ENCODE data around the gene LGI1.

The LGI1 gene

DNA sequence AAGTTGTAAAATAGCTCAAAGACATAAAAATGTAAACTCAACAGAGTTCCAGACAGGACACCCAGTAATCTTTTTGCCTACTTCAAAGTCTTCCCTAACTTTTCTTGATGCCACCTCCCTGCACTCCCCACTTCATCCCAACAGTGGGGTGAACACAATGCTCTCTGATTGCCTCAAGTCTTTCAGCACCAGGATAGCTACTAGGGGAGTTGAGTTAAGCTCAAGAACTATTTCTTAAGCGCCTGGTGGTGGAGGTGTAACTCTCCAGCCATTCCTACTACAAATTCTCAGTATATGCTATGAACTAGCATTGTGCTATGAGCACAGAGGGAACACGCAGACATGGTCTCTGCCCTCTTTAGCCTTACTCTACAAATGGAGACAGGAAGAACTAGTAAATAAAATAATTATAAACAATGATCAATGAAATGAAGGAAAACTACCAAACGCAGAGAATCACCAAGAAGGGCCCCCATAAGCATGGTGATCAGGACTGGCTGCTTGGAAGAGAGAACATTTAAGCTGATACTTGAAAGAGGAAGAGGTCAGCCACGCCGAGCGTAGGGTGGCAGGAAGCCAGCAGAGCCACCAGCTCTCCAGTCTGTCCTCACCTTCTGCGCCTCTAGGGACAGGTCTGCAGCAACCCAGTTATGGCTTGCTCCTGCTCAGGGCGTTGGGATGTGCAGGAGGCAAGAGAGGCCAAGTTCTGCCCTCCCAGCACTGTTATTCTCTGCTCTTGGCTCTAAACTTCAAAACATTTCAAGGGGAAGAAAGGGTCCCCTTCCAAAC is 38.6 kb upstream of the LGI1 start:
- Histone ChIP-seq H4K20me1 (ENCODE audit: control insufficient read depth, insufficient read depth, low read depth, low read length) (no peaks in the 10 kb centered on the region), H3K79me2 (ENCODE audit: control insufficient read depth, low read length) (no peaks in the 10 kb centered on the region), H3K4me3 (ENCODE audit: low read length) (no peak overlapping the region), H3K36me3 (ENCODE audit: control insufficient read depth, low read length) (no peaks in the 10 kb centered on the region), H3K9me3 (ENCODE audit: control insufficient read depth, insufficient read depth, low read length) (no peaks in the 10 kb centered on the region), H3K4me1 (ENCODE audit: control insufficient read depth, low read length) (no peaks in the 10 kb centered on the region), H3K4me2 (ENCODE audit: low read length) (no peak overlapping the region), H3K27me3 (ENCODE audit: control insufficient read depth, low read length) (no peaks in the 10 kb centered on the region; the same call in 1 of the 2 replicates), H3F3A (ENCODE audit: control insufficient read depth, insufficient read depth) (no peaks in the 10 kb centered on the region), H3K9me2 (replicated peaks; ENCODE audit: control insufficient read depth, low read length) (no peaks in the 10 kb centered on the region), H3K27ac (ENCODE audit: low read depth, low read length) (no peak overlapping the region)
- TF ChIP-seq, protein P1, sequence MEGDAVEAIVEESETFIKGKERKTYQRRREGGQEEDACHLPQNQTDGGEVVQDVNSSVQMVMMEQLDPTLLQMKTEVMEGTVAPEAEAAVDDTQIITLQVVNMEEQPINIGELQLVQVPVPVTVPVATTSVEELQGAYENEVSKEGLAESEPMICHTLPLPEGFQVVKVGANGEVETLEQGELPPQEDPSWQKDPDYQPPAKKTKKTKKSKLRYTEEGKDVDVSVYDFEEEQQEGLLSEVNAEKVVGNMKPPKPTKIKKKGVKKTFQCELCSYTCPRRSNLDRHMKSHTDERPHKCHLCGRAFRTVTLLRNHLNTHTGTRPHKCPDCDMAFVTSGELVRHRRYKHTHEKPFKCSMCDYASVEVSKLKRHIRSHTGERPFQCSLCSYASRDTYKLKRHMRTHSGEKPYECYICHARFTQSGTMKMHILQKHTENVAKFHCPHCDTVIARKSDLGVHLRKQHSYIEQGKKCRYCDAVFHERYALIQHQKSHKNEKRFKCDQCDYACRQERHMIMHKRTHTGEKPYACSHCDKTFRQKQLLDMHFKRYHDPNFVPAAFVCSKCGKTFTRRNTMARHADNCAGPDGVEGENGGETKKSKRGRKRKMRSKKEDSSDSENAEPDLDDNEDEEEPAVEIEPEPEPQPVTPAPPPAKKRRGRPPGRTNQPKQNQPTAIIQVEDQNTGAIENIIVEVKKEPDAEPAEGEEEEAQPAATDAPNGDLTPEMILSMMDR (IDR thresholded peaks at IDR 0.05; ENCODE audit: low read depth, low read length, poor library complexity, severe bottlenecking): no peak

DNA sequence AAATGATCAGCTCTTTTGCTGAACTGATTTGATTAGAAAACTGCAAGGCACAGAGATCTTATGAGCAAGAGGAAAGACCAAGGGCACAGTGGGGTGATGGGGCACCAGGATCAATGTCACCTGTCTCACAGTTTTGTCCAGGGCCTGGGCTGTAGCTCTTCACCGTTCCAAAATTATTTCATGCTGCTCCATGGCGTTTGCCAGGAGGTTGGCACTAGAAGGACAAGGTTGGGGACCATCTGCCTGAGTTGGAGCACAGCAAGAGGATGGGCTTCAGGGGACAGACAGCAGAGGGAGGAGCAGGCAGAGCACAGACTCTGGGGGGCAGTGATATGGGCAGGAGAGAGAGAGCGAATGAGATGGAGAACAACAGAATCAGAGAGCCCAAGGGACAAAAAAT is 37.8 kb upstream of the LGI1 start:
- Histone ChIP-seq H3K36me3 (ENCODE audit: control insufficient read depth, low read length) (no peaks in the 10 kb centered on the region), H3K9me2 (replicated peaks; ENCODE audit: control insufficient read depth, low read length) (no peaks in the 10 kb centered on the region)
- no peak for TF ChIP-seq EZH2phosphoT487 (IDR thresholded peaks at IDR 0.05; ENCODE audit: borderline replicate concordance, low read length)
- TF ChIP-seq, protein P1 (IDR thresholded peaks at IDR 0.05; ENCODE audit: low read depth, low read length, poor library complexity, severe bottlenecking): no peak

DNA sequence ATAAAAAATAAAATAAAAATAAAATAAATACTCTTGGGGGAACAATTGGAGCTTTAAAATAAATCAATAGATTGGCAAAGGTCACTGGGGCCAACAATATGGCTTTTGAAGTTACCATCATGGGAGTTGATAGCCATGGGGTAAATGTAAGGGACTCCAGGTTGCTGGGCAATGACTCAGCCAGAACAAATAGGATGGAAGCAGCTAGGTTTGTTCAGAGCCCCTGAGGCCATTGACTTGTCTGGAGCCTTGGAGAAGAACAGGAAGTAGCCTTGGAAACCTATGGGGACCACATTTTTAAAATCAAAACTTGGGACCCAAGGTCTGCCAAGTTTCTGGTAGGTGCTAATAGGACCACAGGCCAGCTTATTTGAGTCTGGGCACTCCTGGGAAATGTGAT is 35.2 kb upstream of the LGI1 start:
- Histone ChIP-seq H3K9me2 (replicated peaks; ENCODE audit: control insufficient read depth, low read length) (no peaks in the 10 kb centered on the region), H3K27ac (ENCODE audit: low read depth, low read length) (no peak overlapping the region), H3K36me3 (ENCODE audit: control insufficient read depth, low read length) (no peaks in the 10 kb centered on the region), H3K79me2 (ENCODE audit: control insufficient read depth, low read length) (no peaks in the 10 kb centered on the region), H4K20me1 (ENCODE audit: control insufficient read depth, insufficient read depth, low read depth, low read length) (no peaks in the 10 kb centered on the region), H3K4me2 (ENCODE audit: low read length) (no peak overlapping the region), H3K4me3 (ENCODE audit: low read length) (no peak overlapping the region), H3F3A (ENCODE audit: control insufficient read depth, insufficient read depth) (no peaks in the 10 kb centered on the region), H3K27me3 (ENCODE audit: control insufficient read depth, low read length) (peaks cover 18% of the 10 kb centered on the region), H3K9me3 (ENCODE audit: control insufficient read depth, insufficient read depth, low read length) (no peaks in the 10 kb centered on the region; the same call in 1 of the 2 replicates), H3K4me1 (ENCODE audit: control insufficient read depth, low read length) (no peaks in the 10 kb centered on the region)
- TF ChIP-seq, protein P1 (IDR thresholded peaks at IDR 0.05; ENCODE audit: low read depth, low read length, poor library complexity, severe bottlenecking): no peak
- TF ChIP-seq EZH2phosphoT487 (IDR thresholded peaks at IDR 0.05; ENCODE audit: borderline replicate concordance, low read length): no peak

More for the DNA sequence above, 37.8 kb upstream of the LGI1 start:
- Histone ChIP-seq H3K27me3 (ENCODE audit: control insufficient read depth, low read length) (no peaks in the 10 kb centered on the region; the same call in 1 of the 2 replicates), H3F3A (ENCODE audit: control insufficient read depth, insufficient read depth) (no peaks in the 10 kb centered on the region), H4K20me1 (ENCODE audit: control insufficient read depth, insufficient read depth, low read depth, low read length) (no peaks in the 10 kb centered on the region), H3K4me2 (ENCODE audit: low read length) (no peak overlapping the region), H3K4me3 (ENCODE audit: low read length) (no peak overlapping the region), H3K9me3 (ENCODE audit: control insufficient read depth, insufficient read depth, low read length) (no peaks in the 10 kb centered on the region), H3K79me2 (ENCODE audit: control insufficient read depth, low read length) (no peaks in the 10 kb centered on the region), H3K27ac (ENCODE audit: low read depth, low read length) (no peak overlapping the region), H3K4me1 (ENCODE audit: control insufficient read depth, low read length) (no peaks in the 10 kb centered on the region)

Measured in DOHH2 (cell line).